ENCODE measurements around the gene ZNRF1. TPM values are rescaled to one million over a fixed set of nuclear protein-coding genes. Genes with fewer than 3 reads are reported as not detected.

ZNRF1 gene
- total and polyA plus RNA-seq, 10 of the 15 experiments (the other 5 are each of a cell fraction or from before 2014, with no cell fraction given): 5.8 to 25.9 (median 14.3) TPM

DNA sequence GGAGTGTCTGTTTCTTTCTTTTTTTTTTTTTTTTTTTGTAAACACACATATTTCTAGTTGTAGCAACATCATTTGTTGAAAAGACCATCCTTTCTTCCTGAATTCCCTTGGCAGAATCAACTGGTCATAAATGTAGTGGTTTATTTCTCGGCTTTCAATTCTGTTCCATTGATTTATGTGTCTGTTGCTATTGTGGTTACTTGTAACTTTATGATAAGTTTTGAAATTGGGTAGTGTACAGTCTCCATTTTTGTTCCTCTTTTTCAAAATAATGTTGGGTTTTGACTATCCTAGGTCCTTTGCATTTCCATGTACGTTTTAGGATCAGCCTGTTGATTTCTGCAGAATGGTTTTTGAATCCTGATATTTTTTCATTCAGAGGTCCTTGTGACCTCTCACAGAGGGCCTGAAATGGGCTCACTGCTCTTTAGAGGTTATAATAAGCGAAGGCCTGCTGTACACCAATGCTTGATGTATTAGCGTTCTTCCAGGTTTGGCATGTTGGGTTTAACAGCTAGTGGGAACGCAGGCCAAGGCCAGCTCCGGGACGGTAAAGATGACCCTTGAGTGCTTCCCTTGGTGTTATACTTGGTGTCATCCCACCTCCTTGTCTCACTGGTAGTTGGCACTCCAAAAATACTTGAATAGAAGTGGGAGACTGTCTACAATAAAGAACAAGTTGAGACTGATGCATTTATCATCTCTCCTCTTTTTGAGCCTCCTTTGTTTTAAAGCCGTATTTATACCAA lies 43.8 kb downstream of the ZNRF1 start:
- Histone ChIP-seq H3K4me2 (ENCODE audit: control insufficient read depth, insufficient read depth) (peak overlapping the region; percentile 60), H3K9ac (ENCODE audit: control insufficient read depth, insufficient read depth, low read length) (no peak overlapping the region), H3K36me3 (ENCODE audit: control insufficient read depth in 2 of 2, insufficient read depth in 2 of 2, low read length in 1 of 2) (no peaks in the 10 kb centered on the region), H3K79me2 (ENCODE audit: control insufficient read depth, insufficient read depth, low read length) (peaks cover 2% of the 10 kb centered on the region), H3K27ac (ENCODE audit: control insufficient read depth, insufficient read depth) (0 out of 2 replicates have a peak overlapping the region, but pooled peaks have one; percentile 5), H3K4me3 (no peak overlapping the region; the same call in 1 of the 2 replicates), H3K4me1 (ENCODE audit: control insufficient read depth, insufficient read depth, low read length) (peaks cover 27% of the 10 kb centered on the region), H3K9me3 (replicated peaks; ENCODE audit: control insufficient read depth, insufficient read depth, low read length) (peaks cover 7% of the 10 kb centered on the region), H4K20me1 (ENCODE audit: control insufficient read depth, insufficient read depth) (no peaks in the 10 kb centered on the region), H2AFZ (ENCODE audit: control insufficient read depth, low read depth, low read length) (no peak overlapping the region), H3K27me3 (replicated peaks in 1 of 2; ENCODE audit: control insufficient read depth in 2 of 2, insufficient read depth in 2 of 2, low read length in 1 of 2) (no peaks in the 10 kb centered on the region)
- no TSS peak for BruUV-seq (replicated peaks)
- intact Hi-C loops (cut with micrococcal nuclease; ENCODE audit: unreplicated experiment) (no loop called here), in situ Hi-C loops (cut with MboI) (loop anchor here (10.0 kb wide), 1 partner anchor 62 kb away; no protein-coding TSS in a partner anchor)
- ChIA-PET CTCF (interaction anchor here (0.6 to 1.4 kb wide), 13 partner anchors 12 to 180 kb away, joined by 3 to 5 read pairs (median 3); partner anchors contain the start of gene ZNRF1), POLR2A (interaction anchor here (0.9 to 2.0 kb wide), 6 partner anchors 12 to 25 kb away, joined by 3 to 5 read pairs (median 4); no protein-coding TSS in a partner anchor), RAD21 (ENCODE audit: unreplicated experiment) (interaction anchor here (0.6 to 1.2 kb wide), 5 partner anchors 23 to 58 kb away, joined by 3 to 5 read pairs (median 5); partner anchors contain the start of gene WDR59), SMC1A (ENCODE audit: uncharacterized antibody, unreplicated experiment) (interaction anchor here (0.6 to 2.4 kb wide), 18 partner anchors 9 to 342 kb away, joined by 3 to 13 read pairs (median 6); partner anchors contain the start of gene ZNRF1)
- ATAC-seq (peak; percentile 64), DNase-seq (ENCODE audit: low read depth, low spot score) (no peak), FAIRE-seq (no peak)
- 47% methylated on average over 8 of the region's 8 CpGs for WGBS (ENCODE audit: insufficient coverage, insufficient replicate concordance, low lambda C conversion rate, missing lambda C conversion rate)
- TF ChIP-seq JUNB (IDR thresholded peaks at IDR 0.05): peak; percentile 17; the same call in 1 of the 2 replicates
- no peak for TF ChIP-seq KLF5 (IDR thresholded peaks at IDR 0.05; ENCODE audit: partially characterized antibody)
- TF ChIP-seq RUNX3 (IDR thresholded peaks at IDR 0.05; ENCODE audit: low read length): peak; percentile 44
- no peak for TF ChIP-seq FOXK2 (IDR thresholded peaks at IDR 0.05)
- TF ChIP-seq, protein P1, sequence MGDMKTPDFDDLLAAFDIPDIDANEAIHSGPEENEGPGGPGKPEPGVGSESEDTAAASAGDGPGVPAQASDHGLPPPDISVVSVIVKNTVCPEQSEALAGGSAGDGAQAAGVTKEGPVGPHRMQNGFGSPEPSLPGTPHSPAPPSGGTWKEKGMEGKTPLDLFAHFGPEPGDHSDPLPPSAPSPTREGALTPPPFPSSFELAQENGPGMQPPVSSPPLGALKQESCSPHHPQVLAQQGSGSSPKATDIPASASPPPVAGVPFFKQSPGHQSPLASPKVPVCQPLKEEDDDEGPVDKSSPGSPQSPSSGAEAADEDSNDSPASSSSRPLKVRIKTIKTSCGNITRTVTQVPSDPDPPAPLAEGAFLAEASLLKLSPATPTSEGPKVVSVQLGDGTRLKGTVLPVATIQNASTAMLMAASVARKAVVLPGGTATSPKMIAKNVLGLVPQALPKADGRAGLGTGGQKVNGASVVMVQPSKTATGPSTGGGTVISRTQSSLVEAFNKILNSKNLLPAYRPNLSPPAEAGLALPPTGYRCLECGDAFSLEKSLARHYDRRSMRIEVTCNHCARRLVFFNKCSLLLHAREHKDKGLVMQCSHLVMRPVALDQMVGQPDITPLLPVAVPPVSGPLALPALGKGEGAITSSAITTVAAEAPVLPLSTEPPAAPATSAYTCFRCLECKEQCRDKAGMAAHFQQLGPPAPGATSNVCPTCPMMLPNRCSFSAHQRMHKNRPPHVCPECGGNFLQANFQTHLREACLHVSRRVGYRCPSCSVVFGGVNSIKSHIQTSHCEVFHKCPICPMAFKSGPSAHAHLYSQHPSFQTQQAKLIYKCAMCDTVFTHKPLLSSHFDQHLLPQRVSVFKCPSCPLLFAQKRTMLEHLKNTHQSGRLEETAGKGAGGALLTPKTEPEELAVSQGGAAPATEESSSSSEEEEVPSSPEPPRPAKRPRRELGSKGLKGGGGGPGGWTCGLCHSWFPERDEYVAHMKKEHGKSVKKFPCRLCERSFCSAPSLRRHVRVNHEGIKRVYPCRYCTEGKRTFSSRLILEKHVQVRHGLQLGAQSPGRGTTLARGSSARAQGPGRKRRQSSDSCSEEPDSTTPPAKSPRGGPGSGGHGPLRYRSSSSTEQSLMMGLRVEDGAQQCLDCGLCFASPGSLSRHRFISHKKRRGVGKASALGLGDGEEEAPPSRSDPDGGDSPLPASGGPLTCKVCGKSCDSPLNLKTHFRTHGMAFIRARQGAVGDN (IDR thresholded peaks at IDR 0.05): 0 out of 2 replicates have a peak, but pooled peaks have one; percentile 24

Data from GM12878 (cell line).